GM12878 (cell line): ENCODE data around the gene SIT1. TPM values are rescaled to one million over a fixed set of nuclear protein-coding genes. Genes with fewer than 3 reads are reported as not detected.

Experiments
- ATAC-seq: fragments of 200-7000 bp; cut with Tn5 transposase; 3 replicates; pipeline ENCODE4 v1.9.1; 2020; ENCODE audit warnings: mild to moderate bottlenecking, moderate library complexity
- BruUV-seq: library from RNA; stranded (reverse); fragments of 400-500 nt; replicated peaks from 2 replicates; lab custom pipeline; 2021; lab: Mats Ljungman, UMichigan
- CTCF ChIA-PET: fragments of 300-600 bp; sonication (Branson Sonifier 250); formaldehyde crosslinking; extraction: SDS; loops from one replicate; lab custom pipeline; 2021; ENCODE audit warnings: inconsistent platforms; lab: Yijun Ruan, JAX
- POLR2A ChIA-PET: fragments of 350-600 bp; formaldehyde crosslinking; extraction: SDS; loops from one replicate; lab custom pipeline; 2021; ENCODE audit warnings: inconsistent platforms; lab: Charles Lee
- RAD21 ChIA-PET: fragments of 300-600 bp; sonication (Branson Sonifier 250); formaldehyde crosslinking; loops from one replicate; lab custom pipeline; 2023; ENCODE audit warnings: antibody characterized with exemption; ENCODE audit not compliant: unreplicated experiment; lab: Charles Lee
- SMC1A ChIA-PET: fragments of 300-600 bp; sonication (Branson Sonifier 250); formaldehyde crosslinking; loops from one replicate; lab custom pipeline; 2023; ENCODE audit not compliant: unreplicated experiment, uncharacterized antibody; lab: Charles Lee
- DNase-seq: peaks from one replicate; pipeline ENCODE4 v3.0.0-alpha.2; 2011; ENCODE audit warnings: low read depth, low spot score
- FAIRE-seq: peaks from 3 replicates; lab custom pipeline; 2011; peaks lifted over from hg19 to GRCh38; lab: Jason Lieb, UNC
- H2AFZ ChIP-seq: 2 replicates; pipeline ENCODE4 v1.6.0; 2011; ENCODE audit warnings: low read depth, low read length, control low read depth; ENCODE audit not compliant: control insufficient read depth
- H3K27ac ChIP-seq: 2 replicates; pipeline ENCODE4 v1.5.1; 2011; ENCODE audit warnings: control low read depth; ENCODE audit not compliant: control insufficient read depth, insufficient read depth
- H3K27me3 ChIP-seq, 2 experiments: replicated peaks in 1 of 2; 2 replicates each; pipeline versions ENCODE4 v1.6.0 to v1.6.1; 2011; ENCODE audit warnings: low read length in 1 of 2; ENCODE audit not compliant: control insufficient read depth in 2 of 2, insufficient read depth in 2 of 2
- H3K36me3 ChIP-seq, 2 experiments: 2 replicates each; pipeline ENCODE4 v1.5.1; 2011; ENCODE audit warnings: low read length in 1 of 2; ENCODE audit not compliant: control insufficient read depth in 2 of 2, insufficient read depth in 2 of 2
- H3K4me1 ChIP-seq: 2 replicates; pipeline ENCODE4 v1.6.1; 2011; ENCODE audit warnings: mild to moderate bottlenecking, low read length, moderate library complexity, mixed read lengths; ENCODE audit not compliant: control insufficient read depth, insufficient read depth
- H3K4me2 ChIP-seq: 2 replicates; pipeline ENCODE4 v1.6.0; 2011; ENCODE audit warnings: control low read depth; ENCODE audit not compliant: control insufficient read depth, insufficient read depth
- H3K4me3 ChIP-seq: fragments of 200-600 bp; sonication (generic); 2 replicates; pipeline ENCODE4 v1.5.1; 2016
- H3K79me2 ChIP-seq: 2 replicates; pipeline ENCODE4 v1.6.0; 2011; ENCODE audit warnings: low read length; ENCODE audit not compliant: control insufficient read depth, insufficient read depth
- H3K9ac ChIP-seq: 2 replicates; pipeline ENCODE4 v1.8.0; 2011; ENCODE audit warnings: low read length, control low read depth, mixed read lengths; ENCODE audit not compliant: control insufficient read depth, insufficient read depth
- H3K9me3 ChIP-seq: replicated peaks from 3 replicates; pipeline ENCODE4 v1.5.1; 2011; ENCODE audit warnings: mild to moderate bottlenecking, low read length; ENCODE audit not compliant: control insufficient read depth, insufficient read depth
- H4K20me1 ChIP-seq: 2 replicates; pipeline ENCODE4 v1.6.0; 2011; ENCODE audit not compliant: control insufficient read depth, insufficient read depth
- HCFC1 ChIP-seq: fragments of 150-350 bp; IDR thresholded peaks from 2 replicates; pipeline ENCODE4 v1.6.1; 2014; ENCODE audit warnings: low read length
- IRF4 ChIP-seq: IDR thresholded peaks from 2 replicates; pipeline ENCODE4 v1.6.1; 2011; ENCODE audit warnings: low read depth, low read length
- KAT2A ChIP-seq: conservative IDR thresholded peaks from 2 replicates; pipeline ENCODE4 v1.6.1; 2011; ENCODE audit warnings: low read depth, low read length; ENCODE audit not compliant: control insufficient read depth
- MAX ChIP-seq: IDR thresholded peaks from 2 replicates; pipeline ENCODE4 v1.6.1; 2012; ENCODE audit warnings: low read depth, low read length, improper control_type of control experiment
- MYB ChIP-seq: fragments of 150-350 bp; IDR thresholded peaks from 2 replicates; pipeline ENCODE4 v1.6.1; 2014; ENCODE audit warnings: mild to moderate bottlenecking, low read depth, low read length, borderline replicate concordance
- NFIC ChIP-seq: IDR thresholded peaks from 2 replicates; pipeline ENCODE4 v1.6.1; 2012; ENCODE audit warnings: low read depth, mild to moderate bottlenecking, inconsistent platforms, low read length, moderate library complexity
- POU2F2 ChIP-seq: IDR thresholded peaks from 3 replicates; pipeline ENCODE4 v1.6.1; 2011; ENCODE audit warnings: low read depth, mild to moderate bottlenecking, low read length, borderline replicate concordance
- PRDM15 ChIP-seq: fragments of 450-650 bp; formaldehyde crosslinking; IDR thresholded peaks from 2 replicates; pipeline ENCODE4 v1.4.0; 2020; ENCODE audit warnings: mild to moderate bottlenecking, moderate library complexity
- RELA ChIP-seq: fragments of 450-650 bp; IDR thresholded peaks from 2 replicates; pipeline ENCODE4 v1.8.0; 2014; ENCODE audit warnings: borderline replicate concordance; ENCODE audit not compliant: partially characterized antibody
- SKIL ChIP-seq: fragments of 450-650 bp; IDR thresholded peaks from 2 replicates; pipeline ENCODE4 v1.6.1; 2017; ENCODE audit warnings: mild to moderate bottlenecking, low read depth, inconsistent platforms; ENCODE audit not compliant: poor library complexity, severe bottlenecking
- TARDBP ChIP-seq: IDR thresholded peaks from 2 replicates; pipeline ENCODE4 v1.6.1; 2016; ENCODE audit warnings: borderline replicate concordance
- TCF3 ChIP-seq: IDR thresholded peaks from 2 replicates; pipeline ENCODE4 v1.6.1; 2012; ENCODE audit warnings: low read depth, mild to moderate bottlenecking, low read length, borderline replicate concordance; ENCODE audit not compliant: insufficient read depth
- WGBS: methylation state at CpG from one replicate; pipeline ENCODE4 v1.1.6; 2016; ENCODE audit warnings: low lambda C conversion rate; ENCODE audit not compliant: insufficient replicate concordance, insufficient coverage; ENCODE audit errors: missing lambda C conversion rate; 5-methylcytosine and 5-hydroxymethylcytosine counted together
- in situ Hi-C: fragments of 300-500 bp; cut with MboI; formaldehyde crosslinking; loops from 9 replicates; pipeline ENCODE4 v1.14.3; 2018; ENCODE audit warnings: mixed read lengths
- intact Hi-C: fragments of 100-400 bp; cut with micrococcal nuclease; formaldehyde crosslinking; loops from one replicate; pipeline ENCODE4 v1.14.2; 2022; ENCODE audit not compliant: unreplicated experiment
- polyA plus RNA-seq, 11 experiments: library from polyadenylated mRNA; depleted of rRNA in 4 of 11; unstranded in 6 of 11; stranded (reverse) in 5 of 11; fragments of >200 nt; fragmentation: Nextera tagmentation in 4 of 11; fragmentation: Illumina TruSeq in 1 of 11; extraction: Ambion mirVana in 4 of 11; extraction: Trizol in 1 of 11; gene quantifications; 1 replicate in 1 of 11; 2 replicates in 10 of 11; pipeline versions ENCODE4 v1.2.1 to v1.2.3, GENCODE V29; 2011 to 2016; ENCODE audit warnings: inconsistent platforms in 2 of 11, missing spikeins in 2 of 11, low read depth in 1 of 11
- total RNA-seq, 4 experiments: library from RNA; depleted of rRNA in 3 of 4; stranded (reverse); fragments of >200 nt in 3 of 4; fragmentation: Illumina TruSeq in 1 of 4; extraction: Trizol in 1 of 4; gene quantifications; 2 replicates each; pipeline versions ENCODE4 v1.2.1 to v1.2.3, GENCODE V29; 2013 to 2021
- TF ChIP-seq, protein P1 (sequence below): IDR thresholded peaks from 2 replicates; pipeline ENCODE4 v1.6.1; 2011; ENCODE audit warnings: borderline replicate concordance, low read depth, mild to moderate bottlenecking, moderate library complexity, mixed read lengths, low read length; ENCODE audit not compliant: insufficient read depth; ENCODE audit errors: extremely low read length

The SIT1 gene
- total and polyA plus RNA-seq, 10 of the 15 experiments (the other 5 are each of a cell fraction or from before 2014, with no cell fraction given): 0.97 to 137 (median 59.7) TPM

GRCh38 chr9:35609001-35609819 lies 41.5 kb downstream of the SIT1 start (continued):
- no peak for TF ChIP-seq MYB
- TF ChIP-seq MAX: no peak
- TF ChIP-seq, protein P1, sequence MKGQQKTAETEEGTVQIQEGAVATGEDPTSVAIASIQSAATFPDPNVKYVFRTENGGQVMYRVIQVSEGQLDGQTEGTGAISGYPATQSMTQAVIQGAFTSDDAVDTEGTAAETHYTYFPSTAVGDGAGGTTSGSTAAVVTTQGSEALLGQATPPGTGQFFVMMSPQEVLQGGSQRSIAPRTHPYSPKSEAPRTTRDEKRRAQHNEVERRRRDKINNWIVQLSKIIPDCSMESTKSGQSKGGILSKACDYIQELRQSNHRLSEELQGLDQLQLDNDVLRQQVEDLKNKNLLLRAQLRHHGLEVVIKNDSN: no peak
- TF ChIP-seq HCFC1: no peak
- TF ChIP-seq, all 136 proteins: peak for 0

DNA sequence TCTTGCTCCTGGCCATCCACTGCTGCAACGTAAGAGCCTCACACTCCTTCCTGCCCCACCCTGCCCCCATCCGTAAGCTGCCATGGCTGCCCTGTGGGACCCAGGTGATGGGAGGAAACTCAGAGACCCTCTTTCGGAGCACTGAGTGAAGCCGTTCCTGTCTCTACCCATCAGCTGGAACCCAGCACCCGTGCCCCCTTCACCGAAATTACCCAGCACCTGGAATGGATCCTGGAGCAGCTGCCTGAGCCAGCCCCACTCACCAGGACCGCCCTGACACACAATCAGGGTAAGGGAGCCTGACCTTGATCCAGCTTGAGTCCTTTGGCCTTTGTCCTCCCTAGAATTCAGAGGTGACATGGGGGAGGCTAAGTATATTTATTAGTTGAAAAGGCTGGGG lies 42.5 kb downstream of the SIT1 start:
- 87% methylated on average over 7 of the region's 7 CpGs for WGBS
- SMC1A ChIA-PET: no interaction called here
- CTCF ChIA-PET: interaction anchor here (0.7 to 1.8 kb wide), 6 partner anchors 15 to 215 kb away, joined by 3 to 5 read pairs (median 3); no protein-coding TSS in a partner anchor
- no peak for TF ChIP-seq SKIL
- no peak for TF ChIP-seq POU2F2
- no peak for TF ChIP-seq NFIC
- no peak for TF ChIP-seq KAT2A
- no peak for TF ChIP-seq TCF3
- TF ChIP-seq TARDBP: no peak
- TF ChIP-seq RELA: no peak
- TF ChIP-seq PRDM15 (CRISPR knock-in tag): no peak
- no peak for TF ChIP-seq IRF4

More for the DNA sequence above, 42.5 kb downstream of the SIT1 start:
- H3K4me3 ChIP-seq: no peak overlapping the region
- BruUV-seq: no TSS peak
- POLR2A ChIA-PET: interaction anchor here (1.2 kb wide), 1 partner anchor 38 kb away, joined by 4 read pairs; no protein-coding TSS in a partner anchor
- FAIRE-seq: no peak
- H3K4me2 ChIP-seq: no peak overlapping the region
- no peak for DNase-seq
- H2AFZ ChIP-seq: no peak overlapping the region
- H3K9ac ChIP-seq: no peak overlapping the region
- no peaks in the 10 kb centered on the region for H3K9me3 ChIP-seq
- RAD21 ChIA-PET: no interaction called here
- intact Hi-C loops: loop anchor here (10.0 kb wide), 2 partner anchors 207 to 493 kb away; partner anchors contain the start of genes ATOSB, HINT2 and SPAG8
- H4K20me1 ChIP-seq: no peaks in the 10 kb centered on the region
- in situ Hi-C loops: loop anchor here (5.0 kb wide), 1 partner anchor 119 kb away; no protein-coding TSS in a partner anchor
- no peak for ATAC-seq
- H3K27me3 ChIP-seq: no peaks in the 10 kb centered on the region
- no peak overlapping the region for H3K27ac ChIP-seq
- peaks cover 5% of the 10 kb centered on the region for H3K4me1 ChIP-seq
- no peaks in the 10 kb centered on the region; the same call in 1 of the 2 replicates for H3K79me2 ChIP-seq
- no peaks in the 10 kb centered on the region; a peak in 1 of 4 replicates for H3K36me3 ChIP-seq
